ENCODE measurements around the gene S100A6. TPM values are rescaled to one million over a fixed set of nuclear protein-coding genes. Genes with fewer than 3 reads are reported as not detected.
"Not testable (repeated sequence)": the region's sequence is repeated elsewhere in the genome, so short reads cannot be mapped to it uniquely, and the experiment has no call there.

S100A6 gene
- total RNA-seq, 6 experiments from 2014 or later = 6.6 to 24.0 (median 12.0) TPM

DNA sequence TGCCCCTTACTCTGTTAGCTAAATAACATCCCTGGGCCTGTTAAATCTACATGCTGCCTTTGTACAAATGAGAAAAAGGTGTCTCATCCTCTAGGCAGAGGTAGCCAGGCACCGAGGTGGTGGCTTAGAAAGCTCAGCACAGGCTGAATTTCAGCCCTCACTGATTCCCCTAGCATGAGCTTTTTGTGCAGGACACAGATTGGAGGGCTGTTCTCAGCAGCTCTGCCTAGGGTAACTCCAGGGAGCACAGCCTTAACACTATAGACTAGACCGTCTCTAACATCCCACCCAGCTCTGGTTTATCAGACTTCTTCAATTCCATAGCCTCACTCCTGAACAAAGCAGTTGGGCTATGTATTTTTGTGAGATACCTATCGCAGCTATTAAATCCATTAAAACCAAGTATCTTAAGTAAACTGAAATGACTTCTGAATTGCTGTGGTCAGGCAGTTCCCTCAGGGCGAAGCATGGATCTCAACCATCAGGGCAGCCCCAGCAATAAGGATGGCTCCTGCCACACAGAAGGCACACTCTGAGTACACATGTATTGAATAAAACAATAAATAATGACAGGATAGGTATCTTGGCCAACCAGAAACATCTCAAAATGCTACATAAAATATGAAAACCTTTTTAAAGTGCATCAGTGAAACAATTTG is 14.8 kb downstream of the S100A6 start:
- Histone ChIP-seq H3K27ac (no peak overlapping the region), H3K4me1 (no peaks in the 10 kb centered on the region), H3K4me3 (no peak overlapping the region), H3K9me3 (no peaks in the 10 kb centered on the region), H3K36me3 (no peaks in the 10 kb centered on the region), H3K27me3 (no peaks in the 10 kb centered on the region)
- intact Hi-C loops (cut with DNase I) = no loop called here
- ATAC-seq (no peak), DNase-seq (no peak)
- TF ChIP-seq POLR2A (IDR thresholded peaks at IDR 0.05) = no peak
- TF ChIP-seq, protein P1, sequence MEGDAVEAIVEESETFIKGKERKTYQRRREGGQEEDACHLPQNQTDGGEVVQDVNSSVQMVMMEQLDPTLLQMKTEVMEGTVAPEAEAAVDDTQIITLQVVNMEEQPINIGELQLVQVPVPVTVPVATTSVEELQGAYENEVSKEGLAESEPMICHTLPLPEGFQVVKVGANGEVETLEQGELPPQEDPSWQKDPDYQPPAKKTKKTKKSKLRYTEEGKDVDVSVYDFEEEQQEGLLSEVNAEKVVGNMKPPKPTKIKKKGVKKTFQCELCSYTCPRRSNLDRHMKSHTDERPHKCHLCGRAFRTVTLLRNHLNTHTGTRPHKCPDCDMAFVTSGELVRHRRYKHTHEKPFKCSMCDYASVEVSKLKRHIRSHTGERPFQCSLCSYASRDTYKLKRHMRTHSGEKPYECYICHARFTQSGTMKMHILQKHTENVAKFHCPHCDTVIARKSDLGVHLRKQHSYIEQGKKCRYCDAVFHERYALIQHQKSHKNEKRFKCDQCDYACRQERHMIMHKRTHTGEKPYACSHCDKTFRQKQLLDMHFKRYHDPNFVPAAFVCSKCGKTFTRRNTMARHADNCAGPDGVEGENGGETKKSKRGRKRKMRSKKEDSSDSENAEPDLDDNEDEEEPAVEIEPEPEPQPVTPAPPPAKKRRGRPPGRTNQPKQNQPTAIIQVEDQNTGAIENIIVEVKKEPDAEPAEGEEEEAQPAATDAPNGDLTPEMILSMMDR (IDR thresholded peaks at IDR 0.05) = no peak
- WGBS (ENCODE audit: insufficient coverage, low coverage, low lambda C conversion rate, missing lambda C conversion rate) = 91% methylated on average over 3 of the region's 4 CpGs

DNA sequence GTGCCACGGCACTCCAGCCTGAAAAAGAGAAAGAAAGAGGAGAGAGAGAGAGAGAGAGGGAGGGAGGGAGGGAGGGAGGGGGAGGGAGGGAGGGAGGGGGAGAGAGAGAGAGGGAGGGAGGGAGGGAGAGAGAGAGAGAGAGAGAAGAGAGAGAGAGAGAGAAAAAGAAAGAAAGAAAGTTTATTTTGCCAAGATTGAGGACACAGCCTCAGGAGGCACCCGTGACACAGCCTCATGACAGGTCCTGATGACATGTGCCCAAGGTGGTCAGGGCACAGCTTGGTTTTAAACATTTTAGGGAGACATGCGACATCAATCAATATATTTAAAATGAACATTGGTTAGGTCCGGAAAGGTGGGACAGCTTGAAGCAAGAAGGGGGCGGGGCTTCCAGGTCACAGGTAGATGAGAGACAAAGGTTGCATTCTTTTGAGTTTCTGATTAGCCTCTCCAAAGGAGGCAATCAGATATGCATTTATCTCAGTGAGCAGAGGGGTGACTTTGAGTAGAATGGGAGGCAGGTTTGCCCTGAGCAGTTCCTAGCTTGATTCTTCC is 15.6 kb downstream of the S100A6 start:
- WGBS (ENCODE audit: insufficient coverage, low coverage, low lambda C conversion rate, missing lambda C conversion rate) = 62% methylated on average over 5 of the region's 5 CpGs

DNA sequence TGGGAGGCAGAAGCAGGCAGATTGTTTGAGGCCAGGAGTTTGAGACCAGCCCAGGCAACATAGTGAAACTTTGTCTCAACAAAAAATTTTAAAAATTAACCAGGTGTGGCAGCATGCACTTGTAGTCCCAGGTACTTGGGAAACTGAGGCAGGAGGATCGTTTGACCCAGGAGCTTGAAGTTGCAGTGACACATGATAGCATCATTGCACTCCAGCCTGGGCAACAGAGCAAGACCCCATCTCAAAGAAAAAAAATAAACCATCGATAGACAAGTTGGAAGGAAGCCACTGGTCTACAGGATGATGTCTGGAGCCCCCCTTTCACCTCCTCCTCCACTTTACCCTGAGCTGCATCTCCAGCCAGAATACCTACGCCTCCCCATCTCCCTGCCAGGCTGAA is 16.5 kb downstream of the S100A6 start:
- intact Hi-C loops (cut with DNase I) = loop anchor here in 1 of 2 donors (10.0 kb wide), 1 partner anchor 46 kb away; the partner anchor contains the start of gene S100A2
- ATAC-seq = no peak
- TF ChIP-seq POLR2A (IDR thresholded peaks at IDR 0.05) = no peak
- TF ChIP-seq, protein P1 (IDR thresholded peaks at IDR 0.05) = no peak
- WGBS (ENCODE audit: insufficient coverage, low coverage, low lambda C conversion rate, missing lambda C conversion rate) = 66% methylated on average over 3 of the region's 3 CpGs
- Histone ChIP-seq H3K27me3 (no peaks in the 10 kb centered on the region), H3K27ac (no peak overlapping the region), H3K9me3 (no peaks in the 10 kb centered on the region), H3K36me3 (no peaks in the 10 kb centered on the region), H3K4me1 (no peaks in the 10 kb centered on the region), H3K4me3 (no peak overlapping the region)
- DNase-seq = no peak

More for the DNA sequence above, 15.6 kb downstream of the S100A6 start:
- H3K9me3 ChIP-seq; H3K36me3 ChIP-seq; intact Hi-C loops (cut with DNase I); H3K4me1 ChIP-seq; H3K27me3 ChIP-seq; DNase-seq; H3K27ac ChIP-seq; H3K4me3 ChIP-seq; ATAC-seq: not testable (repeated sequence)

DNA sequence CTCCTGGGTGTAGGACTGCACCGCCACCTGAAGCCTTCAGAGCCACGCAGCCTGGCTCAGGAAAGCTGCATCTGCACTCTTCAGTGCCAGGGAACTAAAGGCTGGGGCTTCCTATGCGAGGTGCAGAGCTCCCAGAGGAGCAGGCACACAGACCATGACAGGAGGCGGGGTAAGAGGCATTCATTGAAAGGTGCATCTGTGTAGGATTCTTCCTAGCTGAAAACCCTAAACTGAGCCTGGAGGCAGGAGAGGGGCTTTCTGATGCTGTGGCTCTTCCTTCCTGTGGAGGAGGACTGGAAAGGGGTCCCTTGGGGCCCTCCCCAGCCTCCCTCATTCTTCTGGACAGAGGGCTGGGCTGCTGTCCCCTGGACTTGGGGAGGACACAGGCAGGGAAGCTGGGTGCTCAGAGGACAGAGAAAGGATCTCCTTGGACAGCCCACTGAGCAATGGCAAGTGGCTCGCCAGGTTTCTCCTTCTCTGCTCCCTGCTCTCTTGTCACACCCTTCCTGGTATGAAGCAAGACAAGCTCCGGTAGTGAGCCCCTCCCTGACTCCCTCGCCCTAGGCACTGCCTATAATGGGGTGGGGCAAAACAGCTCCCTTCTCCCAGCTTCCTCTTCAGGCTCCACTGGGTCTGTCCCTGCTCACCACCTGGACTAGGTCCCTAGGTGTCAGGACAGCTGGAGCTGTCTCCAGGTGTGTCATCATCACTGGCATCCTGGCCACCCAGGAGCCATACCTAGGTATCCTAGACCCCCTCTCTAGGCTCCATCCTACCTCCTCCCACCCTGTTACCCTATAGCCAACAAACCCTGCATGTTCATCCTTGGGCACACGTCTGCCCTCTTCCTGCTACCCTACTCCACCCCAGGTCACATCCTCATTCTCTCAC is 20.0 kb downstream of the S100A6 start:
- TF ChIP-seq POLR2A (IDR thresholded peaks at IDR 0.05) = no peak
- TF ChIP-seq, protein P1 (IDR thresholded peaks at IDR 0.05) = no peak
- no peaks in the 10 kb centered on the region for H3K36me3 ChIP-seq
- no peaks in the 10 kb centered on the region for H3K27me3 ChIP-seq
- no peak for DNase-seq
- H3K27ac ChIP-seq = no peak overlapping the region
- H3K4me1 ChIP-seq = no peaks in the 10 kb centered on the region
- no peak overlapping the region for H3K4me3 ChIP-seq
- no peaks in the 10 kb centered on the region for H3K9me3 ChIP-seq
- intact Hi-C loops (cut with DNase I) = loop anchor here in 1 of 2 donors (10.0 kb wide), 1 partner anchor 49 kb away; the partner anchor contains the start of gene S100A2
- WGBS (ENCODE audit: insufficient coverage, low coverage, low lambda C conversion rate, missing lambda C conversion rate) = 38% methylated on average over 4 of the region's 8 CpGs
- peak; percentile 30 to 38 (median 34) for ATAC-seq

Data from right lobe of liver (tissue), 6 donors.